Colonic mucosa (tissue), 4 donors: Measurements from ENCODE around the gene HABP2. TPM values are rescaled to one million over a fixed set of nuclear protein-coding genes. Genes with fewer than 3 reads are reported as not detected.
A peak's percentile ranks its signal among the peaks of the same experiment; 100 is the strongest.

ENCODE experiments used
- DNase-seq: peaks from one replicate; pipeline ENCODE4 v3.0.0-alpha.2; 2020
- H3K27ac ChIP-seq: fragments of 200-600 bp; one replicate; pipeline ENCODE4 v1.8.0; 2021
- H3K27me3 ChIP-seq: fragments of 200-600 bp; one replicate; pipeline ENCODE4 v1.8.0; 2021
- H3K36me3 ChIP-seq: fragments of 200-600 bp; one replicate; pipeline ENCODE4 v1.8.0; 2021
- H3K4me1 ChIP-seq: fragments of 200-600 bp; one replicate; pipeline ENCODE4 v1.8.0; 2021; ENCODE audit warnings: mild to moderate bottlenecking
- H3K4me3 ChIP-seq: fragments of 200-600 bp; one replicate; pipeline ENCODE4 v1.8.0; 2021
- H3K9ac ChIP-seq, 2 donors: one replicate each; pipeline ENCODE4 v1.7.0; 2013; ENCODE audit warnings: control low read depth in 2 of 2, low read depth in 2 of 2, low read length in 2 of 2
- H3K9me3 ChIP-seq: fragments of 200-600 bp; one replicate; pipeline ENCODE4 v1.8.0; 2021
- CTCF ChIP-seq: fragments of 200-600 bp; IDR thresholded peaks from one replicate; pipeline ENCODE4 v1.8.0; 2022; ENCODE audit warnings: antibody characterized with exemption, mild to moderate bottlenecking
- intact Hi-C: fragments of 100-400 bp; cut with DNase I; formaldehyde crosslinking; loops from one replicate; pipeline ENCODE4 v1.14.1; 2022
- total RNA-seq, 2 donors: library from RNA; stranded (reverse); fragmentation: NEBNext Ultra II Directional in 1 of 2; extraction: Animal tissue kit (Norgen Biotek cat#: 25700) in 1 of 2; gene quantifications; one replicate each; pipeline ENCODE4 v1.2.1, GENCODE V29; 2021
- donor health status: healthy.
- donor health status: DM: no; HTN: no; CAD: no.
- donor health status: DM: no; HTN: no; CAD: no.

Gene HABP2
- total RNA-seq, 2 donors from 2014 or later: 0.79 TPM; not detected in 1

GRCh38 chr10:113622831-113623230 is 70.0 kb downstream of the HABP2 start:
- Histone ChIP-seq H3K36me3 (no peaks in the 10 kb centered on the region), H3K27me3 (no peaks in the 10 kb centered on the region), H3K9ac (no peak overlapping the region), H3K27ac (no peak overlapping the region), H3K9me3 (no peaks in the 10 kb centered on the region), H3K4me3 (no peak overlapping the region), H3K4me1 (peaks cover 14% of the 10 kb centered on the region)
- intact Hi-C loops: no loop called here
- DNase-seq: no peak
- TF ChIP-seq CTCF: no peak

GRCh38 chr10:113625461-113626186 is 72.8 kb downstream of the HABP2 start:
- intact Hi-C loops: no loop called here
- Histone ChIP-seq H3K9ac (no peak overlapping the region), H3K4me3 (no peak overlapping the region), H3K4me1 (peaks cover 17% of the 10 kb centered on the region), H3K36me3 (no peaks in the 10 kb centered on the region), H3K9me3 (no peaks in the 10 kb centered on the region), H3K27me3 (no peaks in the 10 kb centered on the region), H3K27ac (peak overlapping the region; percentile 44)
- no peak for DNase-seq
- no peak for TF ChIP-seq CTCF

- Histone ChIP-seq H3K36me3 (no peaks in the 10 kb centered on the region), H3K27me3 (no peaks in the 10 kb centered on the region), H3K4me1 (peaks cover 17% of the 10 kb centered on the region), H3K4me3 (no peak overlapping the region), H3K27ac (no peak overlapping the region), H3K9ac (no peak overlapping the region), H3K9me3 (no peaks in the 10 kb centered on the region)
- intact Hi-C loops: no loop called here
- no peak for TF ChIP-seq CTCF
- no peak for DNase-seq
These were observed 74.0 kb downstream of the HABP2 start for GRCh38 chr10:113626809-113627355.

GRCh38 chr10:113627836-113628235 is 75.0 kb downstream of the HABP2 start:
- TF ChIP-seq CTCF: no peak
- no peak for DNase-seq
- H3K4me1 ChIP-seq: peaks cover 17% of the 10 kb centered on the region
- intact Hi-C loops: no loop called here
- no peaks in the 10 kb centered on the region for H3K9me3 ChIP-seq
- H3K27me3 ChIP-seq: no peaks in the 10 kb centered on the region
- H3K36me3 ChIP-seq: no peaks in the 10 kb centered on the region
- H3K9ac ChIP-seq: no peak overlapping the region
- H3K4me3 ChIP-seq: no peak overlapping the region
- H3K27ac ChIP-seq: no peak overlapping the region

GRCh38 chr10:113628607-113629153 is 75.8 kb downstream of the HABP2 start:
- Histone ChIP-seq H3K4me1 (peaks cover 17% of the 10 kb centered on the region), H3K9me3 (no peaks in the 10 kb centered on the region), H3K4me3 (no peak overlapping the region), H3K27ac (peak overlapping the region; percentile 22), H3K9ac (no peak overlapping the region), H3K27me3 (no peaks in the 10 kb centered on the region), H3K36me3 (no peaks in the 10 kb centered on the region)
- intact Hi-C loops: no loop called here
- DNase-seq: no peak
- TF ChIP-seq CTCF: no peak
